Measurements from ENCODE around the gene TRHDE.

Gene TRHDE

GRCh38 chr12:72448805-72449204 lies 176.6 kb downstream of the TRHDE start:
- H3K4me3 ChIP-seq (replicated peaks; ENCODE audit: low read depth, low read length), result no peak overlapping the region
- TF ChIP-seq, protein P1, sequence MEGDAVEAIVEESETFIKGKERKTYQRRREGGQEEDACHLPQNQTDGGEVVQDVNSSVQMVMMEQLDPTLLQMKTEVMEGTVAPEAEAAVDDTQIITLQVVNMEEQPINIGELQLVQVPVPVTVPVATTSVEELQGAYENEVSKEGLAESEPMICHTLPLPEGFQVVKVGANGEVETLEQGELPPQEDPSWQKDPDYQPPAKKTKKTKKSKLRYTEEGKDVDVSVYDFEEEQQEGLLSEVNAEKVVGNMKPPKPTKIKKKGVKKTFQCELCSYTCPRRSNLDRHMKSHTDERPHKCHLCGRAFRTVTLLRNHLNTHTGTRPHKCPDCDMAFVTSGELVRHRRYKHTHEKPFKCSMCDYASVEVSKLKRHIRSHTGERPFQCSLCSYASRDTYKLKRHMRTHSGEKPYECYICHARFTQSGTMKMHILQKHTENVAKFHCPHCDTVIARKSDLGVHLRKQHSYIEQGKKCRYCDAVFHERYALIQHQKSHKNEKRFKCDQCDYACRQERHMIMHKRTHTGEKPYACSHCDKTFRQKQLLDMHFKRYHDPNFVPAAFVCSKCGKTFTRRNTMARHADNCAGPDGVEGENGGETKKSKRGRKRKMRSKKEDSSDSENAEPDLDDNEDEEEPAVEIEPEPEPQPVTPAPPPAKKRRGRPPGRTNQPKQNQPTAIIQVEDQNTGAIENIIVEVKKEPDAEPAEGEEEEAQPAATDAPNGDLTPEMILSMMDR (IDR thresholded peaks at IDR 0.05; ENCODE audit: low read depth, low read length, missing control alignments), result no peak
- DNase-seq (ENCODE audit: extremely low read depth, low read depth), result no peak

DNA sequence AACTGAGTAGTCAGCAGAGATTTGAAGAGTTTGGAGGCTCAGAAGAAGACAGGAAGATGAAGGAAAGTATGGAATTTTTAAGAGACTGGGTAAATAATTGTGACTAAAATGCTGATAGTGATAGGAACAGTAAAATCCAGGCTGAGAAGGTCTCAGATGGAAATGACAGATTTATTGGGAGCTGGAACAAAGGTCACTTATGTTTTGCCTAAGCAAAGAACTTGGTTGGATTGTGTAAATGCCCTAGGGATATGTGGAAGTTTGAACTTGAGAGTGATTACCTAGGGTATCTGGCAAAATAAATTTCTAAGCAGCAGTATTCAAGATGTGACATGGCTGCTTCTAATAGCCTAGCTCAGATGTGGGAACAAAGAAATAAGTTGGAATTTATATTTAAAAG lies 180.9 kb downstream of the TRHDE start:
- no peak overlapping the region for H3K4me3 ChIP-seq (replicated peaks; ENCODE audit: low read depth, low read length)
- TF ChIP-seq, protein P1 (IDR thresholded peaks at IDR 0.05; ENCODE audit: low read depth, low read length, missing control alignments), result no peak
- DNase-seq (ENCODE audit: extremely low read depth, low read depth), result no peak

- DNase-seq (ENCODE audit: extremely low read depth, low read depth), result no peak
- TF ChIP-seq, protein P1 (IDR thresholded peaks at IDR 0.05; ENCODE audit: low read depth, low read length, missing control alignments), result no peak
- H3K4me3 ChIP-seq (replicated peaks; ENCODE audit: low read depth, low read length), result no peak overlapping the region
These were observed 181.4 kb downstream of the TRHDE start for GRCh38 chr12:72453550-72453949.

GRCh38 chr12:72464471-72464870 lies 192.3 kb downstream of the TRHDE start:
- DNase-seq (ENCODE audit: extremely low read depth, low read depth), result no peak
- TF ChIP-seq, protein P1 (IDR thresholded peaks at IDR 0.05; ENCODE audit: low read depth, low read length, missing control alignments), result no peak
- no peak overlapping the region for H3K4me3 ChIP-seq (replicated peaks; ENCODE audit: low read depth, low read length)

- H3K4me3 ChIP-seq (replicated peaks; ENCODE audit: low read depth, low read length), result no peak overlapping the region
- DNase-seq (ENCODE audit: extremely low read depth, low read depth), result no peak
- TF ChIP-seq, protein P1 (IDR thresholded peaks at IDR 0.05; ENCODE audit: low read depth, low read length, missing control alignments), result no peak
These were observed 193.0 kb downstream of the TRHDE start for GRCh38 chr12:72465155-72465554.

DNA sequence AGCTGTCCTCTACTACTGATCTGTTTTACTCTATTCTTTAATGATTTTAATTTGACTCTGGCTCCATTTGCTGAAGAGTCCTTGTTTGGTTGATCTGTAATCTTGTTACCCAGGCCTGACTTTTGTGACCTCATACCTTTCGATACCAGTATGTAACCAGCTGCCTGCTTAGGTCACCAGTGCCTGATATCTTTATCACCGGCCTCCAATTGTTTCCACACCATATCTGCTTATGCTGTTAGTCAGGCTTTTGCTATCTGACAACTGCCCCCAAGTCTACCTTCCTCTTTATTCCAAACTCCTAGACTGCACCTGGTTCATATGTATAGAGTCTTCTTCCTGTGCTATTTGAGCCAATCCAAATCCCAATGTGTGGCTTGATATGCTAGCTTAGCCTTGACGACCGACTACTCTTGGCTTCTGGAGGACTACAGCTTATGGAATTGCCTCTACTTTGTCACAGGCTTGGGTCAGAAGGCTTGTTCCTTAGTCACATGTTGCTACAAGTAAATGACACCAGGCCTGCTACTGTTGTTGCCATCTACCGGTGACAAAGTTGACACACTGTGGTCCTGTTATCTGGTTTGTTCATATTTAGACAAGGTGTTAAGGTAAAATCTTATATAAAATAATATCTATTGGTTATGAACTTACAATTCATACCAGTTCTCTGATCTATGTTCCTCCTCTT lies 193.9 kb downstream of the TRHDE start:
- TF ChIP-seq, protein P1 (IDR thresholded peaks at IDR 0.05; ENCODE audit: low read depth, low read length, missing control alignments), result no peak
- H3K4me3 ChIP-seq (replicated peaks; ENCODE audit: low read depth, low read length), result no peak overlapping the region
- DNase-seq (ENCODE audit: extremely low read depth, low read depth), result no peak

DNA sequence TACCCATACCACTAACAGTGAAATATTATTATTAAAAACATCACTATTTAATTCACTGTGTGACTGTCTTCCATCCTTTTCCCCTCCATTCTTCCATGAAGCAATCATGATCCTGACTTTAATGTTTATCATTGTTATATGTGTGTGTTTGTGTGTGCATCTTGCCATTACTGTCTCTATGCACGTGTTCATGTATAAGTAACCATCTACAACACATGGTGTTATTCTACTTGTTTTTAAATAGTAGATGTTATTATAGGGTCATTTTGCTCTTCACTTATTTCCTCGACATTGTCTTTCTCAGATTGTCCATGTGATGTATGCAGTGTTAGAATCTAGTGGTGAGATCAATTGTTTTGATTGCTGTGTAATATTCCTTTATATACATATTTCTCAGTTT lies 195.8 kb downstream of the TRHDE start:
- H3K4me3 ChIP-seq (replicated peaks; ENCODE audit: low read depth, low read length), result no peak overlapping the region
- no peak for DNase-seq (ENCODE audit: extremely low read depth, low read depth)
- TF ChIP-seq, protein P1 (IDR thresholded peaks at IDR 0.05; ENCODE audit: low read depth, low read length, missing control alignments), result no peak
